Activated T-cell treated with anti-CD3 and anti-CD28 coated beads for 48 hours (primary cell): Measurements from ENCODE around the gene FAM180B.

ENCODE experiments used
- DNase-seq: peaks from one replicate; pipeline ENCODE4 v3.0.0-alpha.2; 2020; ENCODE audit warnings: low read depth

FAM180B gene

DNA sequence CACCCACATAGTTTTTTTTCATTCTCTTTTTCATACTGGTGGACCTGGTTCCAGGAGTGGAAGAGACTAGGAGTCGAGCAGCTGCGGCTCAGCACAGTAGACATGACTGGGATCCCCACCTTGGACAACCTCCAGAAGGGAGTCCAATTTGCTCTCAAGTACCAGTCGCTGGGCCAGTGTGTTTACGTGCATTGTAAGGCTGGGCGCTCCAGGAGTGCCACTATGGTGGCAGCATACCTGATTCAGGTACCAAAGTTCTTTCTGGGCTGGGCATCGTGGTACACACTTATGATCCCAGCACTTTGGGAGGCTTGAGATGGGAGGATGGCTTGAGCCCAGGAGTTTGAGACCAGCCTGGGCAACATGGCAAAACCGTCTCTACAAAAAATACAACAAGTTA lies 16.8 kb upstream of the FAM180B start:
- DNase-seq = no peak

DNA sequence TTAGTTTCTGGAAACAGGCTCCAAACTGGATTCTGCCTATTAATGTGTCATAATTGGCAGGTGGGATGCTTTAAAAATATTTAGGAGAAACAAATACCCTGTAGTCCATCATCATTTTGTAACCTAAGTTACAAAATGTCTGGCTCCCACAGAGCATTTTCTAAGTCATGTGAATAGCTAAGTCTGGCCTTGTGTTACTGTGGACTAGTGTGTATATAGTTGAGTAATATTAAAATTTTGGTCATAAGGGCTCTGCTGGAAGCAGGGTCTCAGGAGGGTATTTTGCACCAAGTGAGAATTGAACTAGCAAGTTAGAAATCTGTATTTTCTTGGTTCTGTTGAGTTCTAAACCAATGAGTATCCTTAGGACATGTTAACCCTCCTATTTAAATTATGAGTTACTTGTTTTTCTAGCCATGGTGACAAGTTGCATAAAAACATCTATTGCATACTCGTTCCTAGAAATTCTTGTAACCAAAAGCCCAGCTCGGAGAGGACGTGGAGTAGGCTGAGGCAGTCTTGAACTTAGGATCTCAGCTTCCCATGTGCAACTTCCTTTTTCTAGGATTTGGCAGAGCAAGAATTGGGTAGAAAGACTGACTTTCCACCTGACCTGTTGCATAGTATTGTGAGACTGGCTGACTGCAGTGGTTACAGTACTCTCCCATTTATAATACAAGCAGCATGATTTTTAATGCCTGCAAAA lies 15.7 kb upstream of the FAM180B start:
- DNase-seq = no peak

- no peak for DNase-seq
These were observed 15.1 kb upstream of the FAM180B start for GRCh38 chr11:47571357-47571729.

DNA sequence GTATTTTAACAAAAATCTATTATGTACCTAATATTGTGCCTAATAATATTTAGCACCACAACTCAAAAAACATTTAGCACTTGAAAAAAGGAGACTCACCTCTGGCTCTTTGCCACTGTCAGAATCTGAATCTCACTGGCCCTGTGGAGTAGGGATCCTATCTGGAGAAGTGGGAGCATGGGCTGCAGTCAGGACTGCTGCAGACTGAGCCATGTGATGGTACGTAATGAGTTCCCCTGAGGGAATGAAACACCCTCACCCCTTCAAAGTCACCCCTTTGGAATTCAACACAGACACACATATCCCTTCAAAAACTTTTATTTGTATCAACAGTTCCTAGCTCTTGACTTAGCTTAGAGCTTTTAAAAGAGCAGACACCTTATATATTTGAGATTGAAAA lies 14.6 kb upstream of the FAM180B start:
- no peak for DNase-seq

- no peak for DNase-seq
These were observed 13.7 kb upstream of the FAM180B start for GRCh38 chr11:47572715-47573255.

DNA sequence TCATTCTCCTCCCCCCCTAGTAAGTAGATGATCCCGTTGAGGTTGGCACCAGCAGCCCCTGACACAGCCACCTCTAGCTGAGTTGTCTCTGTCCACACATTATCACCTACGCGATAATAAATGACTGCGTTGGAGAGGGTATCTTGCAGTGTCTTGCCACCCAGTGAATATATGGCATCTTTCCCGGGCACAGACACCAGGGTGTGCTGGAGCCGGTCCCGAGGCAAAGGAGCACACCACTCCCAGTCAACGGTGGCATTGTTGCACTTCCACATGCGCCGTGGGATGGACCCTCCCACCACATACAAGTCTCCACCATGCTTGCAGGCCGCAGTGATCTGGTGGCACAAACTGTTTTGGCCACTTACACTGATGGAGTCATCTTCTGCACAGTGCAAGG lies 13.2 kb upstream of the FAM180B start:
- DNase-seq = no peak

- no peak for DNase-seq
These were observed 8.9 kb upstream of the FAM180B start for GRCh38 chr11:47577460-47578041.

- peak; percentile 88 for DNase-seq
These were observed 7.7 kb upstream of the FAM180B start, which contains the start of the genes KBTBD4 and NDUFS3 for GRCh38 chr11:47578524-47579494. TSS of gene KBTBD4 (minus strand) at chr11:47578970. CDS start at chr11:47578951, 19 bp downstream. TSS of gene NDUFS3 (plus strand) at chr11:47579074. CDS start at chr11:47579092, 18 bp downstream.

DNA sequence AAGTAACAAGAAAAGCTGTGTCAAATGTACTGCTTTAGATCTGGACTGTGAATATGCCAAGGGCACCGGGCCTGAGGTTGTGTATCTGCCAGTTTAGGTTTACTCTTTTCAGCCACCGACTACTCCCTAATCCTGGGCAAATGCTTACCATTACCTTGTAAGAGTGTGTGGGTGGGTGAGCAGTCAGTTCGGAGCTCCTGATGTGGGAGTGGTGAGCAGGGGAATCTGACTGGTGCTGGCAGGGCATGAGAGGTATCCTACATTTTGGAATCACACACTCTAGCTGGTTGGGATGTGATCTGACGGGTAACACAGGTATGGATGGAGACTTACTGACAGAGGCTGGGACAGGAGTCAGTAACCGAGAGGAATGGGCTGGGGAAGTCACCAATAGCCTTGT lies 2.6 kb upstream of the FAM180B start:
- no peak for DNase-seq

GRCh38 chr11:47587039-47587716 lies 700 bp downstream of the FAM180B start:
- DNase-seq = no peak

DNA sequence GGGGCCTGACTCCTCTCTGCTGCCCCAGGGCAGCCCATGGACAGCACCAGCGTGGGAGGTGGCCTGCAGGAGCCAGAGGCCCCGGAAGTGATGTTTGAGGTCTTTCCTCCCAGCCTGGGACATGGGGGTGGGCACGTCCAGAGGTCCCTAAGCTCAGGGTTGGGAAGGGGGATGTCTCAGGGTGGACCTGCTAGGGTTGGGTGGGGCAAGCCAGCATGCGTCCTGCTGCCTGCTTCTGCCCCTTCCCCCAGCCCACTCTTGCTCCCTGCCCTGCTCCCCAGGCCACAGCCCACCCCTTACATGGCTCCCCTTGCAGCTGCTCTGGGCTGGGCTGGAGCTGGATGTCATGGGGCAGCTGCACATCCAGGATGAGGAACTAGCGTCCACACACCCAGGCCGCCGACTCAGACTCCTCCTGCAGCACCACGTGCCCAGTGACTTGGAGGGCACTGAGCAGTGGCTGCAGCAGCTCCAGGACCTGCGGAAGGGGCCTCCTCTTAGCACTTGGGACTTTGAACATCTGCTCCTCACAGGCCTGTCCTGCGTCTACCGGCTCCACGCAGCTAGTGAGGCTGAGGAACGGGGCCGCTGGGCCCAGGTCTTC lies 1.3 kb downstream of the FAM180B start:
- DNase-seq = no peak

DNA sequence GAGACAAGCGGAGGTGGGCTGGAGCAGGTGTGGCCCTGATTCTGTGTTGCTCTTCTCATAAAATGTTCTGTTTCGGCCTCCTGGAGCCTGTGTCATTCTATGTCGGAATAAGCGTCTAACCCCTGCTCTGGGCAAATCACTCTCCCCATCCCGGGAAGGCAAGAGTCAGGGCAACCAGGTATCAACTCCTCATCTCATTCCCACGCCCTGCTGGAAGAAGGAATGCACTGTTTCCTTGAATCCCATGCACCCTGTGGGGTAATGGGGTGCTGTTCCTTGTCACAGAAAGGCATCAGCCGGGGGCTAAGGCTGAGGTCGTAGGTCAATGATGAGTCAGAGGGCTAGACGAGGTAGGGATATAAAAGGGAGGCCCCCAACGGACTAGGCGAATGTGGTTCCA lies 2.6 kb downstream of the FAM180B start:
- no peak for DNase-seq

DNA sequence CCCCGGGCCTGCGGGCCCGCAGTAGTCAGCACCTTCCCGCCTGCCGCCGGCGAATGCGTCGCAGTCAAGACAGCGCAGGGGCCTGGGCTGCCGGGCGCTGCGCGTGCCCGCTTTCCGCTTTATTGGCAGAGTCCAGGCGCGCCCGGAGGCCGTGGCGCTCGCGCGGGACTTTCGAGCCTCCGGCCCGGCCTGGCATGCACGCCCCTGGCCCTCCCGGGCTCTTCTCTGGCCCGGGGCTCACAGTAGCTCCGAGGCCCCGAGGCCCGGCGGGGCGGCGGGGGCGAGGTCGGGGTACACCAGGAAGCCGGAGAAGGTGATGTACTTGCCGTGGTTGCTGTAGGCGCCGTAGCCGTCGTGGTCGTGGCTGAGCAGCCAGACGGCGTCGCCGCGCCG lies 3.1 kb downstream of the FAM180B start:
- no peak for DNase-seq

GRCh38 chr11:47589977-47590861 lies 3.7 kb downstream of the FAM180B start:
- DNase-seq = no peak

GRCh38 chr11:47591764-47592163 lies 5.3 kb downstream of the FAM180B start:
- DNase-seq = no peak

GRCh38 chr11:47592251-47592650 lies 5.8 kb downstream of the FAM180B start:
- DNase-seq = no peak

GRCh38 chr11:47592970-47593369 lies 6.5 kb downstream of the FAM180B start:
- DNase-seq = no peak

GRCh38 chr11:47593492-47593933 lies 7.0 kb downstream of the FAM180B start:
- DNase-seq = no peak

- DNase-seq = no peak
These were observed 7.7 kb downstream of the FAM180B start, which contains the start of gene C1QTNF4 for GRCh38 chr11:47593934-47594855. TSS of gene C1QTNF4 (minus strand) at chr11:47594411. CDS start at chr11:47590810, 3,601 bp downstream.
